Vagina (tissue), 2 donors: Measurements from ENCODE around the gene RALA. TPM values are rescaled to one million over a fixed set of nuclear protein-coding genes. Genes with fewer than 3 reads are reported as not detected.
"Not testable (repeated sequence)": the region's sequence is repeated elsewhere in the genome, so short reads cannot be mapped to it uniquely, and the experiment has no call there.

Experiments used
- DNase-seq, 2 donors: peaks; one replicate each; pipeline ENCODE4 v3.0.0-alpha.2; 2017; ENCODE audit errors: extremely low spot score in 2 of 2
- H3K27ac ChIP-seq: fragments of 200-600 bp; sonication (generic); one replicate; pipeline ENCODE4 v1.5.1; 2019
- H3K27me3 ChIP-seq: fragments of 200-600 bp; sonication (generic); one replicate; pipeline ENCODE4 v1.5.1; 2019
- H3K36me3 ChIP-seq, 2 donors: fragments of 200-600 bp; sonication (generic); one replicate each; pipeline ENCODE4 v1.5.1; 2017 to 2019
- H3K4me1 ChIP-seq: fragments of 200-600 bp; sonication (generic); one replicate; pipeline ENCODE4 v1.5.1; 2019
- H3K4me3 ChIP-seq, 2 donors: fragments of 200-600 bp; sonication (generic); 1 replicate in 1 of 2; 2 replicates in 1 of 2; pipeline ENCODE4 v1.5.1; 2016 to 2019
- H3K9me3 ChIP-seq: fragments of 200-600 bp; sonication (generic); one replicate; pipeline ENCODE4 v1.5.1; 2019
- POLR2A ChIP-seq, 2 donors: fragments of 450-650 bp; IDR thresholded peaks; one replicate each; pipeline ENCODE4 v1.6.1; 2017; ENCODE audit warnings: antibody characterized with exemption in 2 of 2, mild to moderate bottlenecking in 2 of 2, moderate library complexity in 2 of 2
- POLR2AphosphoS5 ChIP-seq, 2 donors: sonication (generic); formaldehyde crosslinking; IDR thresholded peaks; one replicate each; pipeline ENCODE4 v1.9.0; 2017; ENCODE audit warnings: antibody characterized with exemption in 2 of 2, mild to moderate bottlenecking in 2 of 2, low read depth in 1 of 2; ENCODE audit not compliant: insufficient read depth in 1 of 2
- intact Hi-C: fragments of 100-400 bp; cut with DNase I; formaldehyde crosslinking; loops from one replicate; pipeline ENCODE4 v1.15.1; 2023
- total RNA-seq: library from RNA; depleted of rRNA; stranded (reverse); fragments of >200 nt; gene quantifications from one replicate; pipeline ENCODE4 v1.2.3, GENCODE V29; 2016
- TF ChIP-seq, protein P1 (sequence below), 3 experiments: fragments of 450-650 bp in 2 of 3; fragments of 200-600 bp in 1 of 3; sonication (generic) in 1 of 3; IDR thresholded peaks; one replicate each; pipeline ENCODE4 v1.5.1; 2017 to 2019; ENCODE audit warnings: antibody characterized with exemption in 3 of 3, mild to moderate bottlenecking in 2 of 3, moderate library complexity in 2 of 3

Gene RALA
- total RNA-seq, 1 donor from 2014 or later = 20.1 TPM

DNA sequence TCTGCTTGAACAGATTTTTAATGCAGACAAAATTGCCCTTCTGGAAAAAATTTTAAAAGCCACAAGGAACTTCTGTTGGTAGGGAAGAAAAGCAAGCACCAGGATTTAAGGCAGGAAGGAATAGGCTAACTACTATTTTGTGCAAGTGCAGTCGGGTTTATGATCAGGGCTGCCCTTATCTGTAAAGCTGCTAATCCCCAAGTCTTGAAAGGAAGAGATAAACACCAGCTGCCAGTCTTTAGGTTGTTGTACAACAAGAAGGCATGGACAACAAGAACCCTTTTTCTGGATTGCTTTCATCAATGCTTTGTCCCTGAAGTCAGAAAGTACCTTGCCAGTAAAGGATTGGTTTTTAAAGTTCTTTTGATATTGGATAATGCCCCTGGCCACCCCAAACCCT, 40.7 kb downstream of the RALA start:
- peaks cover 0 to 6% of the 10 kb centered on the region in 2 donors for H3K36me3 ChIP-seq
- H3K4me3 ChIP-seq = no peak overlapping the region
- no peaks in the 10 kb centered on the region for H3K4me1 ChIP-seq
- no peaks in the 10 kb centered on the region for H3K9me3 ChIP-seq
- no peak for DNase-seq
- intact Hi-C loops = no loop called here
- no peaks in the 10 kb centered on the region for H3K27me3 ChIP-seq
- H3K27ac ChIP-seq = no peak overlapping the region
- no peak for TF ChIP-seq POLR2A (IDR thresholded peaks at IDR 0.05)
- TF ChIP-seq, protein P1, sequence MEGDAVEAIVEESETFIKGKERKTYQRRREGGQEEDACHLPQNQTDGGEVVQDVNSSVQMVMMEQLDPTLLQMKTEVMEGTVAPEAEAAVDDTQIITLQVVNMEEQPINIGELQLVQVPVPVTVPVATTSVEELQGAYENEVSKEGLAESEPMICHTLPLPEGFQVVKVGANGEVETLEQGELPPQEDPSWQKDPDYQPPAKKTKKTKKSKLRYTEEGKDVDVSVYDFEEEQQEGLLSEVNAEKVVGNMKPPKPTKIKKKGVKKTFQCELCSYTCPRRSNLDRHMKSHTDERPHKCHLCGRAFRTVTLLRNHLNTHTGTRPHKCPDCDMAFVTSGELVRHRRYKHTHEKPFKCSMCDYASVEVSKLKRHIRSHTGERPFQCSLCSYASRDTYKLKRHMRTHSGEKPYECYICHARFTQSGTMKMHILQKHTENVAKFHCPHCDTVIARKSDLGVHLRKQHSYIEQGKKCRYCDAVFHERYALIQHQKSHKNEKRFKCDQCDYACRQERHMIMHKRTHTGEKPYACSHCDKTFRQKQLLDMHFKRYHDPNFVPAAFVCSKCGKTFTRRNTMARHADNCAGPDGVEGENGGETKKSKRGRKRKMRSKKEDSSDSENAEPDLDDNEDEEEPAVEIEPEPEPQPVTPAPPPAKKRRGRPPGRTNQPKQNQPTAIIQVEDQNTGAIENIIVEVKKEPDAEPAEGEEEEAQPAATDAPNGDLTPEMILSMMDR (IDR thresholded peaks at IDR 0.05) = no peak
- TF ChIP-seq POLR2AphosphoS5 (IDR thresholded peaks at IDR 0.05; ENCODE audit: insufficient read depth in 1 of 2, low read depth in 1 of 2) = no peak

DNA sequence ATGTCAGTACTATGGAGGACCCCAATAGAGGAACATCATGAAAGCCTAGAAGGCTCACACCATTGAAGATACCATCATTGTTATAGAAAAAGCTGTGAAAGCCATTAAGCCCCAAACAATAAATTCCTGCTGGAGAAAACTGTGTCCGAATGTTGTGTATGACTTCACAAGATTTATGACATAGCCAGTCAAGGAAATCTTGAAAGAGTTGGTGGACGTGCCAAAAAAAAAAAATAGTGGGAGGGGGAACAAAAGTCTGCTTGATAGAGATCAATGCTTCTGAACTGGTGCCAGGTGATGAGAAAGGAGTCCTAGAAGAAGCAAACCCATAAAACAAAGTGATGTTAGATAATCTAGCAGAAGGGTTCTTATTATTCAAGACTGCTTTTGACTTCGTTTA, 41.2 kb downstream of the RALA start:
- H3K27me3 ChIP-seq = no peaks in the 10 kb centered on the region
- peaks cover 0 to 6% of the 10 kb centered on the region in 2 donors for H3K36me3 ChIP-seq
- intact Hi-C loops = no loop called here
- H3K4me3 ChIP-seq = no peak overlapping the region
- H3K27ac ChIP-seq = no peak overlapping the region
- TF ChIP-seq POLR2AphosphoS5 (IDR thresholded peaks at IDR 0.05; ENCODE audit: insufficient read depth in 1 of 2, low read depth in 1 of 2) = no peak
- no peaks in the 10 kb centered on the region for H3K4me1 ChIP-seq
- DNase-seq = no peak
- H3K9me3 ChIP-seq = no peaks in the 10 kb centered on the region

DNA sequence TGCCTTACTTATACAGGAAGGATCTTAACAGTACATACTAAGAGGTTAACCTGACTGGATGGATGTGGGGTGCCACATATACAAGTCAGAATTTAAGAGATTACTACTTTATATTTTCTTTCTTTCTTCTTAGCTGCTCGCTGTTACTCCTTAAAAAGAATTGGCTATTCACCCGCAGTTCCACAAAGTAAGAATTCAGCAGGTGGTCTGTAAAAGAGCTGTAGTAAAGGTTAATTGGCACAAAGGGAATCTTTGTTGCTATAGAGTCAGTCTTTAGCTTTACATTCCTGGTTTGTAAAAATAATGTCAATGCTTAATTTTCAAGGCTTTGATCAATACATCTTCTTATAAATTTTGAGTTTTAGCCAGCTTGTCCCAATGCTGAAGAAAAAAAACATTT, 43.2 kb downstream of the RALA start:
- peaks cover 0 to 4% of the 10 kb centered on the region in 2 donors for H3K36me3 ChIP-seq
- no peaks in the 10 kb centered on the region for H3K4me1 ChIP-seq
- H3K27me3 ChIP-seq = no peaks in the 10 kb centered on the region
- TF ChIP-seq POLR2AphosphoS5 (IDR thresholded peaks at IDR 0.05; ENCODE audit: insufficient read depth in 1 of 2, low read depth in 1 of 2) (no peak), POLR2A (IDR thresholded peaks at IDR 0.05) (no peak)
- TF ChIP-seq, protein P1 (IDR thresholded peaks at IDR 0.05) = no peak
- no peaks in the 10 kb centered on the region for H3K9me3 ChIP-seq
- H3K4me3 ChIP-seq = no peak overlapping the region
- H3K27ac ChIP-seq = no peak overlapping the region
- no peak for DNase-seq
- intact Hi-C loops = no loop called here

DNA sequence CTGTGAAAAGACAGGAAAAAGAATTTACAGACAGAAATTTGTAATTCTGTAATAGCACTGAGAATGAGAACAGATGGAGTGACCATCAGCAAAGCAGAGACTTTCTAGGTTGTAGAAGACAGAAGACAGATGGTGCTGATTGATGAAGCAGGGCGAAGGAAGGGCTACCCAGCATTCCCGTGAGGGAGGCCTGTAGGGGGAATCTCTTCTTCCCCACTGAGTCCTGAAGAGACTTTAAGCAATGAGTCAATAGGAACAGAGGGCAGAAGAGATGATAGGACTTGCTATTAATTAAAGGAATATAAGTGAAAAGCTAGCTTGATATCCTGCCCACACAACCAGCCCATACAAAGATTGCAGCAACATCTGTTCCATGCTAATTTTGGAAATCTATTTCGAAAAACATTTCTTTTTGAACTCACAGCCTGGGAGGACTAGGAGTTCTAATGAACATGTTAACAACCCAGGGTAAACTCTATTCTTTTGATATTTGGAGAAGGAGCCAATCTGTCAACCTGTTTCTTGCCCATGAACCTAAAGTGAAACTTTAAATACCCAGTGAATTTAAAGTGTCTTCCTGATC, 44.1 kb downstream of the RALA start:
- no peaks in the 10 kb centered on the region for H3K9me3 ChIP-seq
- H3K4me3 ChIP-seq = no peak overlapping the region
- intact Hi-C loops = no loop called here
- H3K27me3 ChIP-seq = no peaks in the 10 kb centered on the region
- no peak overlapping the region for H3K27ac ChIP-seq
- DNase-seq = no peak
- peaks cover 4% of the 10 kb centered on the region for H3K4me1 ChIP-seq
- TF ChIP-seq POLR2AphosphoS5 (IDR thresholded peaks at IDR 0.05; ENCODE audit: insufficient read depth in 1 of 2, low read depth in 1 of 2) (no peak), POLR2A (IDR thresholded peaks at IDR 0.05) (no peak)
- TF ChIP-seq, protein P1 (IDR thresholded peaks at IDR 0.05) = no peak
- H3K36me3 ChIP-seq = no peaks in the 10 kb centered on the region

DNA sequence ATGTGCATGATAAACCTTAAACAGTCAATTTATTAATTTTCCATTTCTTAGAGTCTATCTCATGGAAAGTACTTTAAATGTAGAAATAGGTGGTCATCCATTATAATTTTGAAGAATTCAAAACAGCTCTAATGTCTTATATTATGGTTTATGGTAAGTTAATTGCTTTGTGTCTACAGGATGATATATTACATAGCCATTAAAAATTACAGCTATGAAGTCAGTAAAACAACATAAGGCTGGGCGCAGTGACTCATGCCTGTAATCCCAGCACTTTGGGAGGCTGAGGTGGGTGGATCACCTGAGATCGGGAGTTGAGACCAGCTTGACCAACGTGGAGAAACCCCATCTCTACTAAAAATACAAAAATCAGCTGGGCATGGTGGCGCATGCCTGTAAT, 44.9 kb downstream of the RALA start:
- not testable (repeated sequence) for H3K4me3 ChIP-seq, DNase-seq, H3K27ac ChIP-seq

DNA sequence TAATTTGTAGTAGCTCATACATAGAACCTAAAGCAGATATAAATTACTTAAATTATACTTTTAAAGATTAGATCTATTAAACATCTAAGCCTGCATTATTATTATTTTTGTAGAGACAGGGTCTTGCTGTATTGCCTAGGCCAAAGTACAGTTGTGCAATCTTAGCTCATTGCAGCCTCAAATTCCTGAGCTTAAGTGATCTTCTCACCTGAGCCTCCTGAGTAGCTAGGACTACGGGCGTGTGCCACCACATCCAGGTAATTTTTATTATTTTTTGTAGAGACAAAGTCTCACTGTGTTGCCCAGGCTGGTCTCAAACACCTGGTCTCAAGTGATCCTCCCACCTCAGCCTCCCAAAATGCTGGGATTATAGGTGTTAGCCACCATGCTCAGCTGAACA, 46.7 kb downstream of the RALA start:
- Histone ChIP-seq H3K4me1 (peaks cover 4% of the 10 kb centered on the region), H3K4me3 (no peak overlapping the region), H3K36me3 (no peaks in the 10 kb centered on the region), H3K27me3 (no peaks in the 10 kb centered on the region), H3K27ac (no peak overlapping the region), H3K9me3 (no peaks in the 10 kb centered on the region)
- intact Hi-C loops = no loop called here
- TF ChIP-seq POLR2A (IDR thresholded peaks at IDR 0.05) (no peak), POLR2AphosphoS5 (IDR thresholded peaks at IDR 0.05; ENCODE audit: insufficient read depth in 1 of 2, low read depth in 1 of 2) (no peak)
- TF ChIP-seq, protein P1 (IDR thresholded peaks at IDR 0.05) = no peak
- DNase-seq = no peak

More for the DNA sequence above, 44.9 kb downstream of the RALA start:
- H3K36me3 ChIP-seq, H3K4me1 ChIP-seq, H3K9me3 ChIP-seq, H3K27me3 ChIP-seq, intact Hi-C loops: not testable (repeated sequence)
